SK-N-SH treated with all-trans-retinoic acid at 6 μM for 48 hours (cell line): ENCODE measurements around the gene ZCCHC2.

ENCODE experiments used
- PPARA ChIP-seq: fragments of 250-450 bp; sonication (Bioruptor Pico); IDR thresholded peaks from 2 replicates; pipeline ENCODE4 v1.5.0; 2020; ENCODE audit warnings: mild to moderate bottlenecking, borderline replicate concordance
- TF ChIP-seq, protein P1 (sequence below): fragments of 250-450 bp; sonication (Bioruptor Pico); IDR thresholded peaks from 2 replicates; pipeline ENCODE4 v1.8.0; 2020; ENCODE audit warnings: mild to moderate bottlenecking, moderate library complexity, borderline replicate concordance

GRCh38 chr18:62558015-62558663 is 35.3 kb downstream of the ZCCHC2 start:
- TF ChIP-seq, protein P1, sequence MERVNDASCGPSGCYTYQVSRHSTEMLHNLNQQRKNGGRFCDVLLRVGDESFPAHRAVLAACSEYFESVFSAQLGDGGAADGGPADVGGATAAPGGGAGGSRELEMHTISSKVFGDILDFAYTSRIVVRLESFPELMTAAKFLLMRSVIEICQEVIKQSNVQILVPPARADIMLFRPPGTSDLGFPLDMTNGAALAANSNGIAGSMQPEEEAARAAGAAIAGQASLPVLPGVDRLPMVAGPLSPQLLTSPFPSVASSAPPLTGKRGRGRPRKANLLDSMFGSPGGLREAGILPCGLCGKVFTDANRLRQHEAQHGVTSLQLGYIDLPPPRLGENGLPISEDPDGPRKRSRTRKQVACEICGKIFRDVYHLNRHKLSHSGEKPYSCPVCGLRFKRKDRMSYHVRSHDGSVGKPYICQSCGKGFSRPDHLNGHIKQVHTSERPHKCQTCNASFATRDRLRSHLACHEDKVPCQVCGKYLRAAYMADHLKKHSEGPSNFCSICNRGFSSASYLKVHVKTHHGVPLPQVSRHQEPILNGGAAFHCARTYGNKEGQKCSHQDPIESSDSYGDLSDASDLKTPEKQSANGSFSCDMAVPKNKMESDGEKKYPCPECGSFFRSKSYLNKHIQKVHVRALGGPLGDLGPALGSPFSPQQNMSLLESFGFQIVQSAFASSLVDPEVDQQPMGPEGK (CRISPR knock-in tag), result no peak
- TF ChIP-seq PPARA (CRISPR knock-in tag), result no peak
